HL-60 (cell line): Measurements from ENCODE around the gene BBOX1.
"Not testable (repeated sequence)": the region's sequence is repeated elsewhere in the genome, so short reads cannot be mapped to it uniquely, and the experiment has no call there.

Source experiments
- DNase-seq, 2 experiments: peaks; one replicate each; pipeline ENCODE4 v3.0.0-alpha.2; 2010 to 2020; ENCODE audit warnings: low read depth in 1 of 2, low spot score in 1 of 2
- H3K27ac ChIP-seq: fragments of 250-450 bp; sonication (Bioruptor Pico); replicated peaks from 2 replicates; pipeline ENCODE4 v1.5.1; 2020; ENCODE audit warnings: mild to moderate bottlenecking, moderate library complexity
- H3K27me3 ChIP-seq: fragments of 250-450 bp; sonication (Bioruptor Pico); 2 replicates; pipeline ENCODE4 v1.5.1; 2021; ENCODE audit warnings: mild to moderate bottlenecking, moderate library complexity; ENCODE audit not compliant: insufficient read depth, poor library complexity, severe bottlenecking
- H3K4me3 ChIP-seq: replicated peaks from 2 replicates; pipeline ENCODE4 v1.5.1; 2011; ENCODE audit warnings: mild to moderate bottlenecking, control low read depth, low read length; ENCODE audit not compliant: insufficient read depth
- CTCF ChIP-seq: IDR thresholded peaks from one replicate; pipeline ENCODE4 v1.5.1; 2011; ENCODE audit warnings: low read length, control low read depth, inconsistent platforms; ENCODE audit not compliant: insufficient read depth
- GABPA ChIP-seq: IDR thresholded peaks from 2 replicates; pipeline ENCODE4 v1.6.1; 2012; ENCODE audit warnings: low read depth
- POLR2AphosphoS5 ChIP-seq: IDR thresholded peaks from 2 replicates; pipeline ENCODE4 v1.6.1; 2012; ENCODE audit warnings: low read depth
- REST ChIP-seq: IDR thresholded peaks from 2 replicates; pipeline ENCODE4 v1.6.1; 2012; ENCODE audit warnings: low read depth; ENCODE audit not compliant: insufficient replicate concordance
- SPI1 ChIP-seq: IDR thresholded peaks from 2 replicates; pipeline ENCODE4 v1.6.1; 2012; ENCODE audit warnings: low read depth, mild to moderate bottlenecking, borderline replicate concordance

The BBOX1 gene

GRCh38 chr11:27174672-27175210 is 134.1 kb downstream of the BBOX1 start:
- no peak overlapping the region for H3K27ac ChIP-seq
- TF ChIP-seq REST (no peak), GABPA (no peak), POLR2AphosphoS5 (no peak), SPI1 (no peak), CTCF (no peak)
- no peak for DNase-seq
- H3K4me3 ChIP-seq, result no peak overlapping the region
- H3K27me3 ChIP-seq, result no peaks in the 10 kb centered on the region

GRCh38 chr11:27175562-27175961 is 134.9 kb downstream of the BBOX1 start:
- not testable (repeated sequence) for H3K27me3 ChIP-seq, H3K27ac ChIP-seq, DNase-seq, H3K4me3 ChIP-seq
